Stimulated activated CD8-positive, alpha-beta memory T cell treated with anti-CD3 and anti-CD28 coated beads, Interleukin-4, amount 100 ng/mL, for 4 hours (primary cell): Measurements from ENCODE around the gene NCBP3.
A peak's percentile ranks its signal among the peaks of the same experiment; 100 is the strongest.
"Not testable (repeated sequence)": the region's sequence is repeated elsewhere in the genome, so short reads cannot be mapped to it uniquely, and the experiment has no call there.

Experiments used
- DNase-seq, 2 donors: peaks; one replicate each; pipeline ENCODE4 v3.0.0-alpha.2; 2020; ENCODE audit warnings: low read depth in 2 of 2, low spot score in 1 of 2

The NCBP3 gene

DNA sequence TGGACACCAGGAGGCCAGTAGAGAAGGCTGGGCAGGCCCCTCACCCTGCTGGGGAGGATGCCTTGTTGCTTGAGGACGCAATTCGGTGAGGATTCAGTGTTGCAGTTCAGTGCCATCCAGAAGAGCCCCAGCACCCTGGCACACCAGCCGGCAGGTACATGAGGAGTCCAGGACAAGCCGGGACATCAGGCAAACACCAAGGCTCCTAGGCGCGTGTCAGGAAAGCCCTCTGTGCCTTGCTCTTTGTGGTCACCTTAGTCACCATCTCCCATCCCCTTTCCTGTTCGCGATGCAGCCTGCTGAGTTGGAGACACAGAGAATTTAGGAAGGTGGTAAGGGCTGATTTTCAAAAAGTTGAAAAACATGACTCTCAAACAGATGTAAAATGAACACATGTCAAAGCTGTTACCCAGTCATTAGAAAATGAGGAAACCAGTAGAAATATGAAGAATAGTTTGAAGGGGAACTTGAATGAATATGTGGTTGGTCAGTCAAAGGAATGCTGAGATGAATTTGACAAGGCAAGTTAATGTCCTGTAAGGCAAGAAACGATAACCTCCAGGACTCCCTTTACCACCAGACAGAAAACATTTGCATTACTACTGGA, 2.3 kb upstream of the NCBP3 start:
- no peak for DNase-seq

DNA sequence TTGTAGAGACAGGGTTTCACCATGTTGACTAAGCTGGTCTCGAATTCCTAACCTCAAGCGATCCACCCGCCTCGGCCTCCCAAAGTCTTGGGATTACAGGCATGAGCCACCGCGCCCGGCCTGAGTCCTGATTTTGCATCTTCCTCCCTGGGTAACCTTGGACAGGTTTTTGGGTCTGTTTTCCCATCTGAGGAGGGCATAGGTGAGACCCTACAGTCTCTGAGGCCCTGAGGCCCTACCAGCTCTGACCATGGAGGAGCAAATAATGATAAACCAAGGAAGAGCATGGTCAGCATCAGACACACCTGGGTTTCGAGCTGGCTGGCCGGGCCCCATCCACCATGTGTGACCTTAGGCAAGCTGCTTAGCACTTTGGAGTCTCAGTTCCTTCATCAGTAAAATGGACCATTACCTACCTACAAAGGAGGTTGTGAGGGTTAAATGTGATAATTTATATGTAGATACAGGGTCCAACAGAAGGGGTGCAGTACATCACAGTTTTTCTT, 1.2 kb upstream of the NCBP3 start:
- DNase-seq, result no peak

DNA sequence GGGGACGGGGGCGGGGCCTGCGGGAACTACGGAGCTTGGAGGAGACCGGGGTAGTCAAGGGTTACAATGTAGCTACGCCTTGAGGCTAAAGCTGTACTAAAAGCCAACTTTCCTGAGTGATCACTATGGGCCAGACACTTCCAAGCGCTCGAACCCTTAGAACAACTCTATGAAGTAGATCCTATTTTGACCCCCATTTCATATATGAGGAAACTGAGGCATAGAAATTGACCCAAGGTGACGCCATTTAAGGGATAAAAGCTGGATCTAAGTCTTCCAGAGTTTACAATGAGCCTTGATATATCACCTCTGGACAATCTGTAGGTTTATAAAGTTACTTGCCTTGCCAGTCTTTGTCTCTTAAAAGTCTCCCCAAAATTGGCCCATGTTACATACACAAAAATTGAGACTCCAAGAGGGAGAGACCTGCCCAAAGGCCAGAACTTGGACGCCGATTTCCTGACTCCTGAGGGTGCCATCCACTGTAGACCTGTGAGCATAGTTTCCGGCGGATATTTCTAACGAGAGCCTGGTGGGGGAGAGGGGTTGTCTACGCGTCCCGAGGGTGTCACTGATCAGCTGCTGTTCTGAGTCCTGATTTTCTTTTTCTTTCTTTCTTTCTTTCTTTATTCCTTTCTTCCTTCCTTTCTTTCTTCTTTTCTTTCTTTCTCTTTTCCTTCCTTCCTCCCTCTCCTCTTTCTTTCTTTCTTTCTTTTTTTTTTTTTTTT, 555 bp upstream of the NCBP3 start:
- no peak for DNase-seq

DNA sequence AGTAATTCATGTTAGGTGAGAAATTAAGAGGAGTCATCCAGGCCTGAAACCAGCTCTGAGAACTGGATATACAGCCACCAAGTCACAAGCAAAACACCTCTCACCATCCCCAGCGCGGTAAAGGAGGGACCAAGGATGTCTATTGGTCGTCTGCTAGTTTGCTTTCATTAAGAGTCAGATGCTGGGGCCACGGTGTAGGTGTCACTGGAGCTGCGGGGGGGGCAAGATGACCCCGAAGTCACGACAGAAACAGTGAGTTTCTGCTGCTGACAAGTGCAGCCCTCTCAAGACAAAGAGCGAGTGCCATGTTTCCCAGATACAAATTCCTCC, 790 bp downstream of the NCBP3 start:
- no peak for DNase-seq

DNA sequence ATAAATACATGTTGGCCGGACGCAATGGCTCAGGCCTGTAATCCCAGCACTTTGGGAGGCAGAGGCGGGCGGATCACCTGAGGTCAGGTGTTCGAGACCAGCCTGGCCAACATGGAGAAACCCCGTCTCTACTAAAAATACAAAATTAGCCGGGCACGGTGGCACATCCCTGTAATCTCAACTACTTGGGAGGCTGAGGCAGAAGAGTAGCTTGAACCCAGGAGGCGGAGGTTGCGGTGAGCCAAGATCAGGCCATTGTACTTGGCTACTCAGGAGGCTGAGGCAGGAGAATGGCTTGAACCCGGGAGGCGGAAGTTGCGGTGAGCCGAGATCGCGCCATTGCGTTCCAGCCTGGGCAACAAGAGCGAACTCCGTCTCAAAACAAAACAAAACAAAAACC, 1.5 kb downstream of the NCBP3 start:
- DNase-seq, result not testable (repeated sequence)

DNA sequence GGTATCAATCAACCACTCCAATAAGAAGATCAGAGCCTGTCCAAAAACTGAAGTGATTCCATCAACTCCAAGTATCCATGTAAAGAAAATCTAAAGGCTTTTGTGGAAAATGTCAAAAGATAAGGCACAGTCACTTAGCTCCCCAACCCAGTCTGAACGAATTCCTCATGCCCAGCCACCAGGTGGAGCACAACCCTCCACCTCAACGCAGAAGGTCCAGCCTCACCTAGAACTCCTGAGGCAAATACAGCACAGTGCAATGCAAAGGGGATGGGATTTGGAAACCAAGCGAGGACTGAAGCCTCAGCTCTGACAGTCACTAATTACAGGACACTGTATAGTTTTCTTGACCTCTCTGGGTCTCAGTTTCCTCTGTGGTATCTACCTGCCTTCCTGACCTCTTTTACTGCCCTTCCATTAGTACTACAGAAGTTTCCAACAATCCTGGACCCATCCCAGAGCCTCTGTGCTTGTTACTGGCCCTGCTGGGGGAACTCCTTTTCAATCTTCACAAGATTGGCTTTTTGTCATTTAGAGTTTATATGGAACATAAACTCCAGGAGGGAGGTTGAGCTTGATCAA, 2.0 kb downstream of the NCBP3 start:
- DNase-seq, result peak in 1 of 2 donors; percentile 11

DNA sequence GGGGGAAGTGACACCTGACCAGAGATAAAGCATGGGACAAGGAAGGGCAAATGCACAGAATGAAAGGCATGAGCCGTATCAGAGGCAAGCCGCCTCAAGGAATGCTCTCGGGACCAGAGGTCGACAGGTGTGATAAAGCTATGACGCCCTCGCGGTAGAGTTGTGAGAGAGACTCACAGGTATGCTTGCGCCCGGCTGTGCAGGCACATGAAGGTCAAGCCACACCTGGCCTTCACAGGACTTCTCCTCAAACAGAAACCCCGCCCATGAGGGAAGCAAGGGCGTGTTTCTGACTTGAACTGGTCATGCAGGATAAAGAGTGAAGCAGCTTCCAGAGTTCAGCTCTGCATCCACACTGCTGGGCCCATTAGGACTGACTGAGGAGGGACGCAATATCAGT, 7.8 kb downstream of the NCBP3 start:
- no peak for DNase-seq

DNA sequence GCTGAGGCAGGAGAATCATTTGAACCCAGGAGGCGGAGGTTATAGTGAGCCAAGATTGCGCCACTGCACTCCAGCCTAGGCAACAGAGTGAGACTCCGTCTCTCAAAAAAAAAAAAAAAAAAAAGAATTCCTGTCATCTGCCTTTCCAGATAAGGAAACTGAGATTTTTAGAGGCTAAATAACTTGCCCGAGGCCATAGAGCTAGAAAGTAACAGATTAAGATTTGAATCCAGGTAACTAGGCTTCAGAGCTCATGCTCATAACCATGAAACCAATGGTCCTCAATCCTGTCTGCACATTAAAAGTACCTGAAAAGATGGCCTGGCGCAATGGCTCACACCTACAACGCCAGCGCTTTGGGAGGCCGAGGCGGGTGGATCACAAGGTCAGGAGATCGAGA, 9.5 kb downstream of the NCBP3 start:
- no peak for DNase-seq

DNA sequence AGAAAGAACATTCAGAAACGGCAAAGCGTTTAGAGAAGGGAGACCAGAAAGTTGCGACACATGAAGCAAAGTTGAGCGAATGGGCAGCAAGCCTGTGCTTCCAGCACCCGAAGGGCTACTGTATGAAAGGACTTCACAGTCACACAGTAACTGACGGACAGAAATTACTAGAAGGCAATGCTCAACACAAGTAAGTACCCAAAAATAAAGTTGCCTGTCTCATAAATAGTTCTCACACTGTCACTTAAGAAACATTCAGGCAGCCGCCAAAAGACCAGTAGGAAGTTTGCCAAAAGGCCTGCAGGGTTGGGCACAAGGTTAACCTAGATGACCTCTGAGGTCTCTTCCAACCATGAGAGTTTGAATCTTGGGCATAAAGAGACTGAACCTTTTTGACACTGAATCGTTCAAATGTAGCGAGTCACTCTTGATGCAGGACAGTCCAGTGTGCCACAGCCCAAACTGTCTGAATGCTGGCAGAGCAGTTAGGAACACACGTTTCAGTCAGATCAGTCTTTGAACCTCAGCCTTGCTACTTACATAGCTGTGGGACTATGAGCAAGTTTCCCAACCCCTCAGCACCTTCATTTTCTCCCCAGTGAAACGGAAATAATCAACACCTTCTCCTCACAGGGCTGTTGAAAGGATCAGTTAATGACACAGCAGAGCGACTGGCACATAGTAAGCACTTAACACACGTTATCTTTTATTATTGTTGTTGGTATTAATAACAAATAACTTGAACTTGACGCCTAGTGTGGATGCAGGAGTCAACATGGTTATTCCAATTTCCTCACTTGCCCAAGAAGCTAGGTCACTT, 10.4 kb downstream of the NCBP3 start:
- no peak for DNase-seq

DNA sequence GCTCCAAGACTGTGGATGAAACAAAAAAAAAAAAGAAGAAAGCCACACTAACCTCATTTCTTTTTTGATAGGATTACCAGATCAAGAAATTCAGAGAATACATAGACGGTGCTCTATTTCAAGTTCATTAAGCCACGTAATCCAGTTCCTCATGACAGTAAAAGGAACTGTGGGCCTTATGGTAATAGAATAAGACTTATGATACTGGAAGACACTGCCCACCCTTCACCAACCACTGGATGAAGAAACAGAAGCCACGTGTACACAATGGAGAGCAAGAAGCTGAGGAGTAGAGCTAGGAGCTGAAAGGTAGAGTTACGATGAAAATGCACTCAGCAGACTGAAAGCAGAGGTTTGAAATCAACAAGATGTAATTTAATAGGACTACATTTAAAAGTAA, 11.2 kb downstream of the NCBP3 start:
- DNase-seq, result no peak

DNA sequence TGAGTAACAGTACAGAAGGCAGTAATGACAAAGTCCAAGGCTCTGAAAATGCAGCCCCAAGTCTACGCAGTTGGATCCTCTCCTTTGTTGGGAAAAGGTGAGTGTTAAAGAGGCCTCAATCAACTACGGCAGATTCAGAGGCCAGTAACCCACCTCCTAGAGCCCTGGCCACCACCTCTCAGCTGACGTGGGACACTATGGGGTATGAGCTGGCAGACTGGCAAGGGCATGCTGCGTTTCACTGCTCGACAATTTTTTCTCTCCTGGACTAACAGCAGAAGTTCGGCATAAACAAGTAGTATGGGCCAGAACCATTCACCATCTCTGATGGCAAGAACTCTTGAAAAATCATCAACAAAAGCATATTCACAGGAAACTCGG, 17.2 kb downstream of the NCBP3 start:
- no peak for DNase-seq

DNA sequence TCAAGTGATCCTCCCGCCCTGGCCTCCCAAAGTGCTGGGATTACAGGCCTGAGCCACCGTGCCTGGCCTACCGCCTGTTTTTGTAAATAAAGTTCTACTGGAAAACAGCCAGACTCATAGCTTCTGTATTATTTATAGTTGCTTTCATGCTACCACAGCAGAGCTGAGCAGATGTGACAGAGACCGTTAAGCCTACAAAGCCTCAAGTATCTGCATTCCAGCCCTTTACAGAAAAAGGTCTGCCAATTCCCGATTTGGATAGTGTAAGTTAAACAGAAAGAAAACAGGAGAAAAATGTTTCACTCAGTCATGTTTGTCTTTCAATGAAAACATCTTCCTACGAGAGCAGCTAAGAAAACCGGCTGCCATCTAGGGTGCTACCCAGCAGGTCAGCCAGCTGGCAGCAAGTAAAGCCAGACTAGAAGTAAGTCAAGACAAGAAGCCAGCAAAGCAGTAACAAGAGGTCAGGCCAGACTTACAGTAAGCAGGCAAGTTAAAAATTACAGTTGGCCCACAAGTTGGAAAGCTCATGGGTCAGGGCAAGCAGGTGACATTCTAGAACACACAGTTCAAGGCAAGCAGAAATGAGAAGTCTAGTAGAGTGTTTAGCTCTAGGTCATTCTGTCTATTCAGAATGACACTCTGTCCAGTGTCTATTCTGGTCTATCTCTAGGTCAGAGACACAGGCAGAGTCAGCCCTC, 17.7 kb downstream of the NCBP3 start:
- no peak for DNase-seq

DNA sequence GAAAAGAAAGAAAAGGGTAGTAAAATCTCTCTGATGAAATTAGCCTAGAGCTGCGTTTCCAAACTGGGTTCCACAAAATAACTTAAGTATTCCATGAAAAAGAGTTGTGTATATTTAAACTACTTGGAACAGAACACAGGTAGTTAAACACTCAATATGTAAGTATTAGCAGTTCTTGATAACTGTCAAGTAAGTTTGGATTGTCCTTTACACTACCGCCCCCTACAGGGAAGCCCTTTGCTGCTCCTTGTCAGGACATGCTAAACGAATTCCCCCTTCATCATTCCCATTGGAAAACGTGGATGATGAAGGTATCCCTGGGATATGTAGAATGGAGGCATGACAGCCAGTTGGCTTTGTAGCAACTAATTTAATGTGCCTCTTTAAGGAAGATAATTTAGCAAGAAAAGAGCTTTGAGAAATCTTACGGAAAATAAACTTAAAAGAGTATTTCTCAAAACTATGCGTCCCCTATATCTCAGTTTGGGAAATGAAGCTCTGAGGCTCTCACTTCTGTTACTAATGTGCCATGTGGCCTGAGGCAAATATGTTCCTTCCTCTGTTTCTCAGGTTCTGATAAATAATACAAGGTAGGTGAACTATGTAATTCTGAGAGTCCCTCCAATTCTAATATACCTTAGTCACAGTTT, 18.8 kb downstream of the NCBP3 start:
- peak; percentile 41 to 61 for DNase-seq

DNA sequence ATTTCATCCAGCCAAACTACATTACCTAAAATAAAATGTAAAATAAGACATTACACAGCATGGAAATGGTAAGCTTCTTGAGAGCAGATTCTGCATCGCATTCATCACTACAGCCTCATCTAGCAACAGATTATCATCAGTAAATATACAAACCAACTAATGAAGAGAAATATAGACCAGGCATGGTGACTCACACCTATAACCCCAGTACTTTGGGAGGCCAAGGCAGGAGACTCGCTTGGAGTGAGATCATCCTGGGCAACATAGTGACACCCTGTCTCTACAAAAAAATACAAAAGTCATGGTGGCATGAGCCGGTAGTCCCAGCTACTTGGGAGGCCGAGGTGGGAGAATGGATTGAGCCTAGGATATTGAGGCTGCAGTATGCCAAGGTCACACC, 19.9 kb downstream of the NCBP3 start:
- DNase-seq, result no peak

DNA sequence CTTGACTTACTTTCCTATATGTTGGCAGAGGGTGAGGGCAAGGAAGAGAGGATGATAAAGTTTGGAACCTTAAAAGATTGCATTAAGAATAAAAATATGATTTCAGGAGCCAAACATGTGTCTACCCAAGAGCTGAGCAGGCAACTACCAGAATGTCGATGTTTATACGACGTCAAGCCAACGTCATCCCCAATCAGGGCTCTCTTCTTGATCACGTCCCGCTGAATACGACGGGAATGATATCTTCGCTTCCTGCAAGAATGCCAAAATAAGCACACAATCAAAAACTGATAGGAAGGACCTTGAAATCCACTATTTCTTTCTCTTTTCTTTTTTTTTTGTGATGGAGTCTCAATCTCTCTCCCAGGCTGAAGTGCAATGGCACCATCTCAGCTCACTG, 24.9 kb downstream of the NCBP3 start:
- no peak for DNase-seq

DNA sequence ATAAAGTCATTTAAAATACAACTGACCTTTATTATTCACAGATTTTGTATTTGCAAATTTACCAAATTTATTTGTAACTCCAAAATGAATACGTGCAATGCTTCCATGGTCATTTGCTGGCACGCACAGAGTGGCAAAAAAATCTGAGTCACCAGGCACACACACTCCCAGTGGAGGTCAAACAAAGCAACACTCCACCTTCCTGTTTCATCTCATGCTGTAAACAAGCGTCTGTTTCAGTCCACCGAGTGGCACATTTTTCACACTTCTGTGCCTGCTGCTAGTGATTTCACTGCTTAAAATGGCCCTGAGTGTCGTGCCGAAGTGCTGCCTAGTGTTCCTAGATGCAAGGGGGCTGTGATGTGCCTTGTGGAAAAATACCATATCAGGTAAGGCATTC, 27.3 kb downstream of the NCBP3 start:
- no peak for DNase-seq

DNA sequence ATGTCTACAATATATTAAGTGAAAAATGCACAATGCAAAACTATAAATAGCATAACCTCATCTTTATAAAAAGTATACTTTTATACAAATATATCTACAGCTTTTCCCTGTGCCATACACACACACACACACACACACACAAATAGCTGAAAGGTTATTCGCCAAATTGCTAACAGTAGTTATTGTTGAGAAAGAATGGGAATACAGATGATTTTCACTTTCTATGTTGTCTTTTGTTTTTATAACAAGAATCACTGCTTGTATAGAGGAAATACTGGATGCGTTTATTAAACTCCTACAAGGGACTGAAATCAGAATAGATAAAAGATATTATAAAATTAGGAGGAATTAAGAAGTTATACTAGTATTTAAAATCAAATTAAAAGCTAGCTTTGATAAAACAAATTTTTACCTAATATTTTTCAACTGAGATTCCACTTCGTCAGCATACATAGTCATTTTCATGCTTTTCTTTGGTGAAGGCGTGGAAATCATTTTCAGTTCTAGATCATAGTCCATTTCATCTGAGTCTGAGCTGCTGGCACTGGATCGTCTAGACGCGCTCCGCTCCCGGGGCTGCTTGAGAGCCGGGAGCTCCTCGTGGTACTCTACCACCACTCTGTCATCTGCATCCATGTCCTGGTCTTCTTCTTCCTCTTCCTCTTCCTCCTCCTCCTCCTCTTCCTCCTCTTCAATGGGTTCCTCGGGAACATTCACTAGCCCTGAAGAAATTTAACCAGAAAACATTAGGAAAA, 28.0 kb downstream of the NCBP3 start:
- DNase-seq, result no peak

DNA sequence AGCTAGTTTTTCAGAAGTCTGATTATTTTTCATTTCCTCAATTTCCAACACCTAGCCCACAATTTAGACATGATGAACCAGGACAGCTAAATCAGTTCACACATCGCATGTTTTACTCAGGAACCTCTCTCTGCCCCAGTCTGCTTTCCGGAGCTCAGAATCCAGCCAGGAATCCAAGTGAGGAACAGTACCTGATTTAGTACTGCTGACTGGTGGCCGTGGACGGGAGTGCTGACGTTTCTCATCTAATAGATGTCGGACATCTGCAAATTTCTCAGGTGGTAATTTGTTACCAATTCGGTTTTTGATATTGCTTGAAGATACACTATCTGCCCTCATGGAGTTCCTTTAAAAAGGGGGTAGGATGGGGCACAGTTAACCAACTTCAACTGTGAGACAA, 30.1 kb downstream of the NCBP3 start:
- no peak for DNase-seq

DNA sequence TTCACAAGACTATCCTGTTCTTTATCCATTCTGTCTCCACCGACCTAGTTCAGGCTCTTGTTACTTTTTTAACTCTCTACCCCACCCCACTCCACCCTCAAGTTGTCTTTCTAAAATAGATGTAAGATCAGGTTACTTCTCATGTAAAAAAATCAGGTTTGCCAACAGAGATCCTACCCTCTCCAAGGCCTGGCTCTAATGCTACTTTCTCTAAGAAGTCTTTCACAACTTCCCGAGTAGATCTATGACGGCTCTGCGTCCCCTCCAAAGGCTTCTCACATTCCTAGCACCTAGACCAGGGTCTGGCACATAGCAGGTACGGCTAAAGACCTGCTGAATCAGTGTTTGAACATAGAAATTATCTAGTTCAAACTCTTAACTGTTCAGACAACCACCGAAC, 30.9 kb downstream of the NCBP3 start:
- DNase-seq, result no peak

DNA sequence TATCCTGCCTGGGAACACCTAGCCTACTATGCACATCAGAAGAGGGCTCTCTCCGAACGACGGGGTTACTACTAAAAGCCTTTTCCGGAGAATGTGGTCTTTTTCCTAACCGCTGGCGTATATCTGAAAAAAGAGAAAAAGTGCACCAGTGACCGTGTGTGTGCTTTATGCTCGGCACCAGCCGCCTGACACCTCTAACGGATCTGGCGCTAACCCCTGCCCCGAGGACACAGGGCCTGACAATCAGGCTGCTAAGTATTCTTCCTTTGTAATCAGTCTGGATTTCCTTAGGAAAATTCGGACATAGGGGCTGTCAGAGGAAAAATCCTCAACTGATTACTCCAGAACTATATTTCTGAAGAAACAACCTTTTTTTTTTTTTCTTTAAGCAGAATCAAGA, 31.7 kb downstream of the NCBP3 start:
- DNase-seq, result no peak
